Erythroblast (primary cell): ENCODE results near the gene BICDL1.

Experiments used
- GATA1 ChIP-seq: IDR thresholded peaks from 2 replicates; pipeline ENCODE4 v1.6.1; 2011; ENCODE audit warnings: low read depth, mild to moderate bottlenecking, control low read depth, low read length, moderate library complexity
- POLR2A ChIP-seq: IDR thresholded peaks from 2 replicates; pipeline ENCODE4 v1.6.1; 2011; ENCODE audit warnings: mild to moderate bottlenecking, low read length

GRCh38 chr12:120086801-120087621, 98.0 kb downstream of the BICDL1 start:
- TF ChIP-seq POLR2A: no peak
- TF ChIP-seq GATA1: no peak
